Glutamatergic neuron (in vitro differentiated cells): Measurements from ENCODE around the gene KIF5A. TPM values are rescaled to one million over a fixed set of nuclear protein-coding genes. Genes with fewer than 3 reads are reported as not detected.

Experiments
- DNase-seq: peaks from one replicate; pipeline ENCODE4 v3.0.0; 2022
- H3K27ac Mint-ChIP-seq: one replicate; pipeline ENCODE4 v1.8.0; 2020; ENCODE audit warnings: mild to moderate bottlenecking, mixed read lengths, inconsistent platforms; ENCODE audit not compliant: unreplicated experiment
- H3K27me3 Mint-ChIP-seq: one replicate; pipeline ENCODE4 v1.8.0; 2020; ENCODE audit warnings: mild to moderate bottlenecking, moderate library complexity, mixed read lengths, inconsistent platforms; ENCODE audit not compliant: unreplicated experiment
- H3K36me3 Mint-ChIP-seq: one replicate; pipeline ENCODE4 v1.8.0; 2020; ENCODE audit warnings: mild to moderate bottlenecking, mixed read lengths, inconsistent platforms; ENCODE audit not compliant: unreplicated experiment
- H3K4me1 Mint-ChIP-seq: one replicate; pipeline ENCODE4 v1.8.0; 2020; ENCODE audit warnings: mild to moderate bottlenecking, low read depth, mixed read lengths, inconsistent platforms; ENCODE audit not compliant: unreplicated experiment
- H3K4me3 Mint-ChIP-seq: one replicate; pipeline ENCODE4 v1.8.0; 2020; ENCODE audit warnings: mild to moderate bottlenecking, mixed read lengths, inconsistent platforms; ENCODE audit not compliant: unreplicated experiment
- H3K9me3 Mint-ChIP-seq: one replicate; pipeline ENCODE4 v1.8.0; 2020; ENCODE audit warnings: mild to moderate bottlenecking, moderate library complexity, mixed read lengths, inconsistent platforms; ENCODE audit not compliant: unreplicated experiment
- total RNA-seq: library from RNA; stranded (reverse); fragmentation: NEBNext Ultra II Directional; extraction: Animal tissue kit (Norgen Biotek cat#: 25700); gene quantifications from one replicate; pipeline ENCODE4 v1.2.1, GENCODE V29; 2021; ENCODE audit not compliant: unreplicated experiment
- TF ChIP-seq, protein P1 (sequence below): fragments of 200-600 bp; sonication (generic); IDR thresholded peaks from one replicate; pipeline ENCODE4 v1.5.0; 2021; ENCODE audit not compliant: partially characterized antibody, unreplicated experiment

The KIF5A gene
- total RNA-seq, 1 donor from 2014 or later: 314 TPM

DNA sequence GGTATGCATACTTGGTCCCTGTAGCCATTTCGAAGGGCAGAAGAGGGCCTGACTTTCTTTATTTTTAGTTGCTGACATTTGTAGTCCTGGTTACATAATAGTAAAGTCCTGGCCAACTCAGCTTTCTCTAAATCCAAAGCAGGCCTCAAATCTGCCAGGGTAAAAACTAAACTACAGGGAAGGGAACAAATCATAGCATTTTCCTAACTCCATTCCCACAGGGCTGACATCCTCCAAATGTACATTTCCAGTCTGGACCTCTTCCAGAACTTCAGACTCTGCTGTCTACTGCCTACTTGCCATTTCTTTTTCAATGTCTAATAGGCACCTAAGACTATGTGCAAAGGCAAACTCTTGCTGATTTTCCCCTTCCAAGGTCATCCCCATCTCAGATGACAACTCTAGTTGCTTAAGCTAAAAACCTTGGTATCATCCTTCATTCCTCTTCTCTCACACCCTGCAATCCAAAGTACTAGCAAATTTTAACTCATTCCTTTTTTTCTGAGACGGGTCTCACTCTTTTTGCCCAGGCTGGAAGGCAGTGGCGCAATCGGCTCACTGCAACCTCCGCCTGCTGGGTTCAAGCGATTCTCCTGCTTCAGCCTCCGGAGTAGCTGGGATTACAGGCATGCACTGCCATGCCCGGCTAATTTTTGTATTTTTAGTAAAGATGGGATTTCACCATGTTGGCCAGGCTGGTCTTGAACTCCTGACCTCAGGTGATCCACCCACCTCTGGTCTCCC lies 31.5 kb upstream of the KIF5A start:
- peaks cover 25% of the 10 kb centered on the region for H3K27me3 Mint-ChIP-seq
- TF ChIP-seq, protein P1, sequence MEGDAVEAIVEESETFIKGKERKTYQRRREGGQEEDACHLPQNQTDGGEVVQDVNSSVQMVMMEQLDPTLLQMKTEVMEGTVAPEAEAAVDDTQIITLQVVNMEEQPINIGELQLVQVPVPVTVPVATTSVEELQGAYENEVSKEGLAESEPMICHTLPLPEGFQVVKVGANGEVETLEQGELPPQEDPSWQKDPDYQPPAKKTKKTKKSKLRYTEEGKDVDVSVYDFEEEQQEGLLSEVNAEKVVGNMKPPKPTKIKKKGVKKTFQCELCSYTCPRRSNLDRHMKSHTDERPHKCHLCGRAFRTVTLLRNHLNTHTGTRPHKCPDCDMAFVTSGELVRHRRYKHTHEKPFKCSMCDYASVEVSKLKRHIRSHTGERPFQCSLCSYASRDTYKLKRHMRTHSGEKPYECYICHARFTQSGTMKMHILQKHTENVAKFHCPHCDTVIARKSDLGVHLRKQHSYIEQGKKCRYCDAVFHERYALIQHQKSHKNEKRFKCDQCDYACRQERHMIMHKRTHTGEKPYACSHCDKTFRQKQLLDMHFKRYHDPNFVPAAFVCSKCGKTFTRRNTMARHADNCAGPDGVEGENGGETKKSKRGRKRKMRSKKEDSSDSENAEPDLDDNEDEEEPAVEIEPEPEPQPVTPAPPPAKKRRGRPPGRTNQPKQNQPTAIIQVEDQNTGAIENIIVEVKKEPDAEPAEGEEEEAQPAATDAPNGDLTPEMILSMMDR: no peak
- peaks cover 7% of the 10 kb centered on the region for H3K36me3 Mint-ChIP-seq
- peak overlapping the region; percentile 91 for H3K27ac Mint-ChIP-seq
- no peak for DNase-seq
- H3K4me1 Mint-ChIP-seq: peaks cover 20% of the 10 kb centered on the region
- peak overlapping the region; percentile 95 for H3K4me3 Mint-ChIP-seq
- H3K9me3 Mint-ChIP-seq: peaks cover 38% of the 10 kb centered on the region

DNA sequence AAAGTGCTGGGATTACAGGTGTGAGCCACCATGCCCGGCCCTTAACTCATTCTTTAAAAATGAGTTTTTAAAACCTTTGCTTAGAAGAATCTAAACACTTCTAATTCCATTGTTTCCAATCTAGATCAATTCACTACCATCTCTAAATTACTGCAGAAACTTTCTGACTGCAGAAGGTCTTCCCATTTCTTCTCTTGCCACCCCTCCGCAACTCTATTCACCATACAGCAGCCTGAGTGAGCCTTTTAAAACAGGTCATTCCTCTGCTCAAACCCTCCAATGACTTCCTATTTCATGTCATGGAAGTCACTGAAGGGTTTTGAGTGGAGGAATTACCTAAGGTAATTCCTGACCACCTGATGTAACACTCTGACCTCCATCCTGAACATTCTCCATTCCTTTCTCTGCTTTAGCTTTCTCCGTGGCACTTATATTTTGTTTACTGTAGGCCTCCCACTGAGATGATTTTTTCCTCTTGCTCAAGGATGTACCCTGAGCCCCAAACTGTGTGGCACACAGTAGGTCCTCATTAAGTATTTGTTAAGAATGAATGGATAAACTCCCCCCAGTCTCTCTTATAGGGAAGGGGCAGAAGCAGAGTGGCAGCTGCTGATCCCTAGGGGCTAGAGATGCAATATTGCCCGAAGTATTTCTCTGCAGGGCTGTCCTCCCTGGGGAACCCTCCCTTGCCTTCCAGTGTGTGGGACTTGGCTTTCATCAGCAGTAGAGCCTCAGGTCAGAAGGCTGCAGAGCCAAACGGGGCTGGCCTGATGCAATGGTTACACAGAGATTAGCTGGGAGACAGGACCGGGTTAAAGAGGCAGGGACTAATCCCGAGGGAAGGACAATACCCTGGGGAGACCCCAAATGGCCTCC lies 30.7 kb upstream of the KIF5A start:
- peak; percentile 78 for DNase-seq
- Mint-ChIP-seq H3K27ac (peak overlapping the region; percentile 91), H3K4me1 (peaks cover 24% of the 10 kb centered on the region)

DNA sequence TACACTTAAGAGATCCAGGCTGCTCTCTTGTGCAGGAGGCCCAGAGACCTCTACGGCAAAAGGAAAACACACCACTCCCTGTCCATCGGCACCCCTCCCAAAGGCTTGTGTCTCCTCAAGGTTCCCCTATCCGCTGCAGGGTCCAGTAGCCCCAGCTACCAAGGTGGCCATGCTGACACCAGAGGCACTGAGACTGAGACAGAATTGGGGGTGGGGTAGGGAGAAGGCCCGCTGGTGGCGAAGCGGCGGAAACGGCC lies 30.1 kb upstream of the KIF5A start:
- Mint-ChIP-seq H3K9me3 (peaks cover 43% of the 10 kb centered on the region), H3K36me3 (peaks cover 7% of the 10 kb centered on the region), H3K27ac (peak overlapping the region; percentile 91), H3K4me3 (peak overlapping the region; percentile 95), H3K27me3 (peaks cover 34% of the 10 kb centered on the region), H3K4me1 (peaks cover 30% of the 10 kb centered on the region)
- TF ChIP-seq, protein P1: no peak
- no peak for DNase-seq

More for the DNA sequence above, 30.7 kb upstream of the KIF5A start:
- Mint-ChIP-seq H3K4me3 (peak overlapping the region; percentile 95), H3K36me3 (peaks cover 7% of the 10 kb centered on the region), H3K9me3 (peaks cover 43% of the 10 kb centered on the region), H3K27me3 (peaks cover 30% of the 10 kb centered on the region)
- TF ChIP-seq, protein P1: no peak

DNA sequence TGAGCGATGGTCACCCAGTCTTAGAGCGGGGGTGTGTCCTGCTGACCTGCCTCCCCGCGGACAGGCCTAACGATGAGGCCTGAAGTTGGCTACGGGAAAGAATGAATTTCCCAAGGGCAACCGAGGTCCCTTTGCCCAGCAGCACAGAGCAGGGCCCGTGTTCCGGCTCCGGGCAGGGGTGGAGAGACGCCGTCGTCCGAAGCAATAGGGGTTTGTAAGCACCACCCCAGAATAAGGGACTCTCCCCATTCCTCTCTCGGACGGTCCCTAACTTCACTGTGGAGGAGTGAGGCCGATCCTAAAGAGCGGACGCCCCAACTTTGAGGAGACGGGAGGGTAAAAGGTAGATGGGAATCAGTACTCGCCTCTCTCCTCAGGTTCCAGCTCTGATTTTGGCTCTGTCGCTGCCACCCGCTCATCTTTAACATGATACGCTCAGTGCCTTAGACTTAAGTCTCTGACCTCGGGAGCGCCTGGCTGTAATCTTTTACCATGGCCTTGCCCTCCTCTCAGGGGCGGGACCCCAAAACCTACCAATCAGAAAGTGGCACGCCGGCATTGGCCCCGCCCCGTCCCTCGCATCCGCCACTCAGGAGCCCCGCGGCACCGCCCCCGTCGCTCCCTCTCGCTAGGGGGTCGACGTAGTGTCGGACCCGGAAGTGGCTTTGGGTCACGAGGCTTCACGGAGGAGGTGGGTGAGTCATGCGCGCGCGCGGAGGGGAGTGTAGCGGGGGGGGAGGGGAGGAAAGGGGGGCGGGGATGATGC lies 29.6 kb upstream of the KIF5A start, which contains the start of gene DDIT3:
TSS of gene DDIT3 (minus strand) at position 462 of the 766 bp plus-strand sequence. CDS start 3,108 bp downstream, outside the sequence.
- Mint-ChIP-seq H3K4me3 (peak within 1 kb of the TSS; percentile 95), H3K4me1 (peaks cover 34% of the 10 kb centered on the region), H3K36me3 (peaks cover 7% of the 10 kb centered on the region), H3K27ac (peak within 1 kb of the TSS; percentile 99), H3K9me3 (peaks cover 45% of the 10 kb centered on the region), H3K27me3 (peaks cover 38% of the 10 kb centered on the region)
- DNase-seq: peak; percentile 100
- TF ChIP-seq, protein P1: no peak
